ENCODE measurements around the gene GLI1. TPM values are rescaled to one million over a fixed set of nuclear protein-coding genes. Genes with fewer than 3 reads are reported as not detected.
"Not testable (repeated sequence)": the region's sequence is repeated elsewhere in the genome, so short reads cannot be mapped to it uniquely, and the experiment has no call there.

Gene GLI1
- total RNA-seq, 4 donors from 2014 or later = 0.67 to 2.1 (median 1.3) TPM

DNA sequence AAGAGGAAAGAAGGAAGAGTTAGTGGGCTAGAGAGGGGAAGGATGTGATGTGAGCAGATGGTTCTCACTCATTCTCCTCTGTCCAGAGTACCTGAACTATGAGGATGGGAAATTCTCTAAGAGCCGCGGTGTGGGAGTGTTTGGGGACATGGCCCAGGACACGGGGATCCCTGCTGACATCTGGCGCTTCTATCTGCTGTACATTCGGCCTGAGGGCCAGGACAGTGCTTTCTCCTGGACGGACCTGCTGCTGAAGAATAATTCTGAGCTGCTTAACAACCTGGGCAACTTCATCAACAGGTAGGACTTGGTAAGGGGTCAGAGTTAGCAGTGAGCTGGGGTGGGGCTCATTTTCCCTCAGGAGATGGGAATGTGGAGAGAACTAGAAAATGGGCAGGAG, 53.1 kb downstream of the GLI1 start:
- no peaks in the 10 kb centered on the region for H3K9me3 ChIP-seq
- no peak overlapping the region for H3K4me3 ChIP-seq
- H3K36me3 ChIP-seq = peaks cover 0 to 73% (median 0%) of the 10 kb centered on the region in 3 donors
- no peak overlapping the region for H3K27ac ChIP-seq
- TF ChIP-seq POLR2A (IDR thresholded peaks at IDR 0.05) = no peak
- TF ChIP-seq, protein P1, sequence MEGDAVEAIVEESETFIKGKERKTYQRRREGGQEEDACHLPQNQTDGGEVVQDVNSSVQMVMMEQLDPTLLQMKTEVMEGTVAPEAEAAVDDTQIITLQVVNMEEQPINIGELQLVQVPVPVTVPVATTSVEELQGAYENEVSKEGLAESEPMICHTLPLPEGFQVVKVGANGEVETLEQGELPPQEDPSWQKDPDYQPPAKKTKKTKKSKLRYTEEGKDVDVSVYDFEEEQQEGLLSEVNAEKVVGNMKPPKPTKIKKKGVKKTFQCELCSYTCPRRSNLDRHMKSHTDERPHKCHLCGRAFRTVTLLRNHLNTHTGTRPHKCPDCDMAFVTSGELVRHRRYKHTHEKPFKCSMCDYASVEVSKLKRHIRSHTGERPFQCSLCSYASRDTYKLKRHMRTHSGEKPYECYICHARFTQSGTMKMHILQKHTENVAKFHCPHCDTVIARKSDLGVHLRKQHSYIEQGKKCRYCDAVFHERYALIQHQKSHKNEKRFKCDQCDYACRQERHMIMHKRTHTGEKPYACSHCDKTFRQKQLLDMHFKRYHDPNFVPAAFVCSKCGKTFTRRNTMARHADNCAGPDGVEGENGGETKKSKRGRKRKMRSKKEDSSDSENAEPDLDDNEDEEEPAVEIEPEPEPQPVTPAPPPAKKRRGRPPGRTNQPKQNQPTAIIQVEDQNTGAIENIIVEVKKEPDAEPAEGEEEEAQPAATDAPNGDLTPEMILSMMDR (IDR thresholded peaks at IDR 0.05) = no peak
- peaks cover 0 to under 1% (median 0%) of the 10 kb centered on the region in 4 donors for H3K4me1 ChIP-seq
- no peaks in the 10 kb centered on the region for H3K27me3 ChIP-seq
- peak in 1 of 3 donors; percentile 30 for DNase-seq

GRCh38 chr12:57513266-57513665, 53.7 kb downstream of the GLI1 start:
- Histone ChIP-seq H3K27ac (no peak overlapping the region), H3K4me1 (peaks cover 0 to 7% (median 0%) of the 10 kb centered on the region in 4 donors), H3K9me3 (no peaks in the 10 kb centered on the region), H3K27me3 (no peaks in the 10 kb centered on the region), H3K36me3 (peaks cover 0 to 73% (median 0%) of the 10 kb centered on the region in 3 donors), H3K4me3 (no peak overlapping the region)
- TF ChIP-seq, protein P1 (IDR thresholded peaks at IDR 0.05) = no peak
- TF ChIP-seq POLR2A (IDR thresholded peaks at IDR 0.05) = no peak
- peak in 1 of 3 donors; percentile 28 for DNase-seq

- Histone ChIP-seq H3K4me1 (peaks cover 0 to 11% (median 2%) of the 10 kb centered on the region in 4 donors), H3K36me3 (peaks cover 0 to 72% (median 0%) of the 10 kb centered on the region in 3 donors)
- not testable (repeated sequence) for H3K27ac ChIP-seq, H3K27me3 ChIP-seq, DNase-seq, H3K4me3 ChIP-seq, H3K9me3 ChIP-seq
Measured at GRCh38 chr12:57513677-57514076, 54.1 kb downstream of the GLI1 start.

- H3K36me3 ChIP-seq = peaks cover 0 to 66% (median 0%) of the 10 kb centered on the region in 3 donors
- H3K9me3 ChIP-seq, H3K27ac ChIP-seq: not testable (repeated sequence)
Measured at GRCh38 chr12:57514246-57514645, 54.7 kb downstream of the GLI1 start.

DNA sequence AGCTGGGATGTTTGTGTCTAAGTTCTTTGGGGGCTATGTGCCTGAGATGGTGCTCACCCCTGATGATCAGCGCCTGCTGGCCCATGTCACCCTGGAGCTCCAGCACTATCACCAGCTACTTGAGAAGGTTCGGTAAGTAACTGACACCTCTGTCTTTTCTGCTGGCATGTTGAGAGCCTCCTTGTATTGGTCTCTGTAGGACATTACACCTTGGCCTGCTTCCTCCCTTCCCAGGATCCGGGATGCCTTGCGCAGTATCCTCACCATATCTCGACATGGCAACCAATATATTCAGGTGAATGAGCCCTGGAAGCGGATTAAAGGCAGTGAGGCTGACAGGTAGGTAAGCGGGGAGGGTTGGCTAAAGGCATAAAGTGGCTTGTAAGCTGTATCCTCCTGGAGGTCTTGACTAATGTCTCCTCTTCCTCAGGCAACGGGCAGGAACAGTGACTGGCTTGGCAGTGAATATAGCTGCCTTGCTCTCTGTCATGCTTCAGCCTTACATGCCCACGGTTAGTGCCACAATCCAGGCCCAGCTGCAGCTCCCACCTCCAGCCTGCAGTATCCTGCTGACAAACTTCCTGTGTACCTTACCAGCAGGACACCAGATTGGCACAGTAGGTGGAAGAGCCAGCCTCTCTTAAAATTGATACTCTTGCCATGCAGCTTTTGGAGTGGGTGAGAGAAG, 55.3 kb downstream of the GLI1 start:
- Histone ChIP-seq H3K4me1 (peaks cover 0 to 19% (median 9%) of the 10 kb centered on the region in 4 donors), H3K9me3 (no peaks in the 10 kb centered on the region), H3K27ac (no peak overlapping the region), H3K4me3 (no peak overlapping the region), H3K36me3 (peaks cover 0 to 62% (median 0%) of the 10 kb centered on the region in 3 donors), H3K27me3 (no peaks in the 10 kb centered on the region)
- peak in 1 of 3 donors; percentile 26 for DNase-seq
- no peak for TF ChIP-seq POLR2A (IDR thresholded peaks at IDR 0.05)
- TF ChIP-seq, protein P1 (IDR thresholded peaks at IDR 0.05) = no peak

More at GRCh38 chr12:57514246-57514645, 54.7 kb downstream of the GLI1 start:
- H3K4me1 ChIP-seq = peaks cover 0 to 17% (median 6%) of the 10 kb centered on the region in 4 donors
- H3K27me3 ChIP-seq, H3K4me3 ChIP-seq: not testable (repeated sequence)
- peak in 1 of 3 donors; percentile 5 for DNase-seq

- no peaks in the 10 kb centered on the region for H3K27me3 ChIP-seq
- no peak for DNase-seq
- peaks cover 0 to 62% (median 0%) of the 10 kb centered on the region in 3 donors for H3K36me3 ChIP-seq
- TF ChIP-seq, protein P1 (IDR thresholded peaks at IDR 0.05) = no peak
- no peak for TF ChIP-seq POLR2A (IDR thresholded peaks at IDR 0.05)
- H3K27ac ChIP-seq = no peak overlapping the region
- peaks cover 0 to 19% (median 9%) of the 10 kb centered on the region in 4 donors for H3K4me1 ChIP-seq
- no peaks in the 10 kb centered on the region for H3K9me3 ChIP-seq
- H3K4me3 ChIP-seq = no peak overlapping the region
Measured at GRCh38 chr12:57515408-57515933, 55.9 kb downstream of the GLI1 start.

Data from Peyer's patch (tissue), 4 donors.